HG03442 (cell line): ENCODE data around the gene TEAD3.

Source experiments
- ATAC-seq: cut with Tn5 transposase; IDR thresholded peaks from one replicate; pipeline ENCODE4 v1.9.1; 2021; ENCODE audit warnings: mild to moderate bottlenecking, moderate library complexity; ENCODE audit not compliant: unreplicated experiment

TEAD3 gene

DNA sequence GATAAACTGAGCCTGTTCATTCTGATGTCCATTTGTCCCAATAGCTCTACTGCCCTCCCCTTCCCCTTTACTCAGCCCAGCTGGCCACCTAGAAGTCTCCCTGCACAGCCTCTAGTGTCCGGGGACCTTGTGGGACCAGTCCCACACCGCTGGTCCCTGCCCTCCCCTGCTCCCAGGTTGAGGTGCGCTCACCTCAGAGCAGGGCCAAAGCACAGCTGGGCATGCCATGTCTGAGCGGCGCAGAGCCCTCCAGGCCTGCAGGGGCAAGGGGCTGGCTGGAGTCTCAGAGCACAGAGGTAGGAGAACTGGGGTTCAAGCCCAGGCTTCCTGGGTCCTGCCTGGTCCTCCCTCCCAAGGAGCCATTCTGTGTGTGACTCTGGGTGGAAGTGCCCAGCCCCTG is 69.4 kb downstream of the TEAD3 start:
- no peak for ATAC-seq

DNA sequence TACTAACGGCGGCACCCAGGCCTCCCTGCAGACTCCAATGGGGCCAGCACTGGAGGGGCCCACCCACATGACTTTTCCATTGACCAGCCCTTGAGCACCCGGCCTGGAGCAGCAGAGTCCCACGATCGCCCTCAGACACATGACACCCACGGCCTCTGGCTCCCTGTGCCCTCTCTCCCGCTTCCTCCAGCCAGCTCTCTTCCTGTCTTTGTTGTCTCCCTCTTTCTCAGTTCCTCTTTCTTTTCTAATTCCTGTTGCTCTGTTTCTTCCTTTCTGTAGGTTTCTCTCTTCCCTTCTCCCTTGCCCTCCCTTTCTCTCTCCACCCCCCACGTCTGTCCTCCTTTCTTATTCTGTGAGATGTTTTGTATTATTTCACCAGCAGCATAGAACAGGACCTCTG is 70.8 kb downstream of the TEAD3 start:
- ATAC-seq = no peak

DNA sequence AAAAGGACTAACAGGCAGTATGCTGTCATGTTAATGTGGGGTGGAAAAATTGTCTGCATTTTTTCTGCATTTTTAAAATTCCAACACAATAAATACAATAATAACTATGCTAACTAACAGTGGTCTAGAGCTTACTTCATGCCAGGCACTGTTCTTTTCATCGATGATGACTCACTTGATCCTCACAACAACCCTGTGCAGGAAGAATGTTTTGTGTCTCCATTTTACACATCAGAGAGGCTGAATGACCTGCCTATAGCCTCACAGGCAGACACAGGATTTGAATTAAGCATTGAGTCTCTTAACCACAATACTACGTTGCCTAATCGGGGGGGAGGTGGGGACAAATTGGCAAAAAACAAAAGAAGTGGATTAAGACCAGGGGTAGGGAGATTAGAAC is 71.6 kb downstream of the TEAD3 start:
- ATAC-seq = no peak
